KMS-11 (cell line): ENCODE results near the gene ATXN2L.

Experiments used
- H2AFZ ChIP-seq: fragments of 200-600 bp; sonication (generic); 2 replicates; pipeline ENCODE4 v1.6.1; 2016; ENCODE audit warnings: antibody characterized with exemption, mixed run types, low read depth
- H3K27ac ChIP-seq: fragments of 200-600 bp; sonication (generic); 2 replicates; pipeline ENCODE4 v1.6.1; 2016; ENCODE audit warnings: mild to moderate bottlenecking, mixed run types
- H3K27me3 ChIP-seq: fragments of 200-600 bp; sonication (generic); 2 replicates; pipeline ENCODE4 v1.6.1; 2017; ENCODE audit warnings: mild to moderate bottlenecking, low read depth, mixed run types, moderate library complexity; ENCODE audit not compliant: insufficient read depth
- H3K36me3 ChIP-seq: fragments of 200-600 bp; sonication (generic); 2 replicates; pipeline ENCODE4 v1.6.1; 2017; ENCODE audit warnings: mild to moderate bottlenecking, mixed run types; ENCODE audit not compliant: insufficient read depth
- H3K4me1 ChIP-seq: fragments of 200-600 bp; sonication (generic); 2 replicates; pipeline ENCODE4 v1.6.1; 2016; ENCODE audit warnings: mild to moderate bottlenecking, low read depth, mixed run types; ENCODE audit not compliant: poor library complexity, severe bottlenecking
- H3K4me2 ChIP-seq: fragments of 200-600 bp; sonication (generic); 2 replicates; pipeline ENCODE4 v1.7.0; 2016; ENCODE audit warnings: mild to moderate bottlenecking, mixed run types
- H3K4me3 ChIP-seq: fragments of 200-600 bp; sonication (generic); IDR thresholded peaks from 2 replicates; pipeline ENCODE4 v1.6.1; 2017; ENCODE audit warnings: low read depth, low read length, mixed read lengths; ENCODE audit not compliant: insufficient read depth
- H3K79me2 ChIP-seq: fragments of 200-600 bp; sonication (generic); 2 replicates; pipeline ENCODE4 v1.6.1; 2016; ENCODE audit warnings: low read depth, mixed run types; ENCODE audit not compliant: insufficient read depth
- H3K9ac ChIP-seq: fragments of 200-600 bp; sonication (generic); 2 replicates; pipeline ENCODE4 v1.6.1; 2016; ENCODE audit warnings: mild to moderate bottlenecking, mixed run types
- H4K20me1 ChIP-seq: fragments of 200-600 bp; sonication (generic); 2 replicates; pipeline ENCODE4 v1.6.1; 2016; ENCODE audit warnings: mild to moderate bottlenecking, mixed run types; ENCODE audit not compliant: insufficient read depth
- CTCF ChIP-seq: fragments of 200-600 bp; sonication (generic); conservative IDR thresholded peaks from 2 replicates; pipeline ENCODE4 v1.6.1; 2017; ENCODE audit warnings: low read depth, mild to moderate bottlenecking, antibody characterized with exemption, low read length, moderate library complexity, mixed read lengths

Gene ATXN2L

GRCh38 chr16:28845293-28845692 lies 22.5 kb downstream of the ATXN2L start:
- no peaks in the 10 kb centered on the region; the same call in 1 of the 2 replicates for H4K20me1 ChIP-seq
- no peak for TF ChIP-seq CTCF
- peaks cover 9% of the 10 kb centered on the region; the same call in 1 of the 2 replicates for H3K36me3 ChIP-seq
- peak overlapping the region; percentile 55; the same call in 1 of the 2 replicates for H3K27ac ChIP-seq
- H3K4me3 ChIP-seq: peak overlapping the region; percentile 79
- no peak overlapping the region for H2AFZ ChIP-seq
- H3K4me2 ChIP-seq: peak overlapping the region; percentile 63
- peaks cover 26% of the 10 kb centered on the region for H3K79me2 ChIP-seq
- no peaks in the 10 kb centered on the region for H3K27me3 ChIP-seq
- peaks cover 13% of the 10 kb centered on the region for H3K4me1 ChIP-seq
- H3K9ac ChIP-seq: peak overlapping the region; percentile 76

- H3K9ac ChIP-seq: peak overlapping the region; percentile 76
- H3K4me1 ChIP-seq: peaks cover 13% of the 10 kb centered on the region
- no peaks in the 10 kb centered on the region for H3K27me3 ChIP-seq
- peak overlapping the region; percentile 55 for H3K27ac ChIP-seq
- H4K20me1 ChIP-seq: no peaks in the 10 kb centered on the region; the same call in 1 of the 2 replicates
- peak overlapping the region; percentile 63 for H3K4me2 ChIP-seq
- peaks cover 9% of the 10 kb centered on the region; the same call in 1 of the 2 replicates for H3K36me3 ChIP-seq
- H2AFZ ChIP-seq: peak overlapping the region; percentile 58
- peaks cover 26% of the 10 kb centered on the region for H3K79me2 ChIP-seq
- H3K4me3 ChIP-seq: peak overlapping the region; percentile 79
- no peak for TF ChIP-seq CTCF
Observed at GRCh38 chr16:28845761-28846079, 22.9 kb downstream of the ATXN2L start.

- peak within 1 kb of the TSS; percentile 55 for H3K27ac ChIP-seq
- H2AFZ ChIP-seq: peak within 1 kb of the TSS; percentile 76
- H3K4me3 ChIP-seq: peak within 1 kb of the TSS; percentile 79
- H3K36me3 ChIP-seq: peaks cover 9% of the 10 kb centered on the region; the same call in 1 of the 2 replicates
- peak within 1 kb of the TSS; percentile 63 for H3K4me2 ChIP-seq
- peak; percentile 62 for TF ChIP-seq CTCF
- H3K79me2 ChIP-seq: peaks cover 26% of the 10 kb centered on the region
- H4K20me1 ChIP-seq: no peaks in the 10 kb centered on the region; the same call in 1 of the 2 replicates
- peak within 1 kb of the TSS; percentile 76 for H3K9ac ChIP-seq
- H3K27me3 ChIP-seq: no peaks in the 10 kb centered on the region
- H3K4me1 ChIP-seq: peaks cover 13% of the 10 kb centered on the region
Observed at GRCh38 chr16:28846080-28846932, 23.5 kb downstream of the ATXN2L start, which contains the start of gene TUFM. Gene TUFM (minus strand): TSS chr16:28846348. CDS start chr16:28846269, 79 bp downstream.

GRCh38 chr16:28846933-28847273 lies 24.1 kb downstream of the ATXN2L start:
- Histone ChIP-seq H3K79me2 (peaks cover 26% of the 10 kb centered on the region), H3K9ac (peak overlapping the region; percentile 65)

More at GRCh38 chr16:28846933-28847273, 24.1 kb downstream of the ATXN2L start:
- Histone ChIP-seq H3K4me3 (no peak overlapping the region), H4K20me1 (no peaks in the 10 kb centered on the region; the same call in 1 of the 2 replicates), H3K36me3 (peaks cover 9% of the 10 kb centered on the region; the same call in 1 of the 2 replicates), H2AFZ (peak overlapping the region; percentile 76), H3K27ac (peak overlapping the region; percentile 25; the same call in 1 of the 2 replicates), H3K4me2 (peak overlapping the region; percentile 36), H3K27me3 (no peaks in the 10 kb centered on the region), H3K4me1 (peaks cover 13% of the 10 kb centered on the region)
- no peak for TF ChIP-seq CTCF
